ENCODE measurements around the gene DPT.

The DPT gene

DNA sequence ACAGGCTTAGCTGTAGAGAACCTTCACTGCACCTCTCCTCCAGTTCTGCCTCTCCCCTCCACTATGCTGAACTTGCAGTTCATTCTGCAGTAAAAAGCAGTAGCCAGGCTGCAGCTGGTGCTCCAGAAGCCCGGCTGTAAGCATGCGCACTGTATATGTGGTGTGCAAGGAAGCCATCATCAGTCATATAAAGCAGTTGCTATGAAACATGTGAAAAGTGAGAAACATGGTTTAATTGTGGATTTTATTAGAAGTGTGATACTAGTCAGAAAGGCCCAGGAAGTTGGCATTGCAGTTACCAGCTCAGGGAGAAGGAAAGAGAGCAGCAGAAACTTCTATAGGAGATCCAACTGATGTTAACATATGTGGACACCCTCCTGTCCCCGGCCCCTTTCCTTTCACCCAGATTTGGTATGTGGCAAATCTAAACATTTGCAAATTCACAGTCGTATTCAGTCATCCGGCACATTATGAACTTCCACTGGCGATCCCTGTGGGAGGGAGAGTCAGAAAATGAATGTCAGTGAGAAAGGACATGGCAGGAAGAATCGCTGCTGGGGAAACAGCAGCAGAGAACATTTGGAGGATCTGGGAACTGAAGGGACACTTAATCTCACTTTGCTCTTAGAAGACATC lies 32.8 kb downstream of the DPT start:
- H3K27me3 ChIP-seq (ENCODE audit: control insufficient read depth, insufficient read depth, low read length) = no peaks in the 10 kb centered on the region
- H3K4me3 ChIP-seq (ENCODE audit: low read length) = no peak overlapping the region
- H3K27ac ChIP-seq (ENCODE audit: low read length) = no peak overlapping the region
- no peaks in the 10 kb centered on the region for H3K4me1 ChIP-seq (ENCODE audit: control insufficient read depth, low read depth, low read length)
- no peak overlapping the region for H3K9ac ChIP-seq (ENCODE audit: low read length)
- no peaks in the 10 kb centered on the region for H3K9me3 ChIP-seq (ENCODE audit: control insufficient read depth, low read depth, low read length)
- H3K36me3 ChIP-seq (ENCODE audit: control insufficient read depth, low read depth, low read length) = no peaks in the 10 kb centered on the region

DNA sequence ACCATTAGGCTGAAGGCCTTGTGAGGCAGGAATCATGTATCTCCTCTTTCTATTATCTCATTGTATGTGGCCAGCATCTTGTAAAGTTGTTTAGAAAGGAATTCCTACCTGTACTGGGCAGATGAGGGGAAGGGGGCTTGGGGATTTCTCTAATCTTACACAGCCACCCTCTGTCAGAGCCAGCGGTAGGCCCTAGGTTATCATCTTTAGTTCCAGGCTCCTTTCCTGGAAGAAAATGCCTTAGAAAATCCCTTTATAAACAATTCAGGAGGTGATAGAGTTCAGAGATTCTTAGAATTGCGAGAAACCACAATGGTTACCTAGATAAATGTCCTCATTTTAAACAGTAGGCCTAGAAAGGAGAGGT lies 35.2 kb downstream of the DPT start:
- Histone ChIP-seq H3K9me3 (ENCODE audit: control insufficient read depth, low read depth, low read length) (no peaks in the 10 kb centered on the region), H3K9ac (ENCODE audit: low read length) (no peak overlapping the region), H3K4me1 (ENCODE audit: control insufficient read depth, low read depth, low read length) (no peaks in the 10 kb centered on the region), H3K36me3 (ENCODE audit: control insufficient read depth, low read depth, low read length) (no peaks in the 10 kb centered on the region), H3K27ac (ENCODE audit: low read length) (no peak overlapping the region), H3K27me3 (ENCODE audit: control insufficient read depth, insufficient read depth, low read length) (no peaks in the 10 kb centered on the region), H3K4me3 (ENCODE audit: low read length) (no peak overlapping the region)

DNA sequence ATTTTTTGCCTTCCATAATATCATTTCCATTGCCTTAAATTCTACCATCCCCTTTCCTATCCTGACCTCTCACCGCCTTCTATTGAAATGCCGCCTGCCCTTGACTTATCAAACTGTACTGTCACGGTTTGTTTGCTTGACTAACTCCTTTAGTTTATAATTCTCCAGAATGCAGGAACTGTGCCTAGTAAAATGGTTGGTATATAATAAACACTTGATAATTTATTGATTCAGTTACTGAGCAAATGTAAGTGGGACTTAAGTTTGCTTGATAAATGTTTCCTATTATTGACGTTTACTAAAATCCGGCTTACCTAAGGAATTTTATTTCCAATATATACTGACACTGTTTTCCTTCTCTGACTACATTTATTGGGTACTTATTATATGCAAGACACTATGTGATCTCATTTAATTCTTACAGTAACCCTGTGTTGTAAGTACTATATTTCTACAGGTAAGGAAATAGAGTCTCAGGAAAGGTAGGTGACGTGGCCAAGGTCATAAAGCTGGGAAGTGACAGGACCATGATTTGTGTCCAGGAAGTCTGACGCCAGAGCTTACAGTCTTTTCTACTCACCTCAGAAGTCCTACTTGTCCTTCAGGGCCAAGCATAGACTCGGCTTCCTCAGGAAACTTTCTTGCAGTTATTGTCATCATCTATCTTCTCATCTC lies 35.7 kb downstream of the DPT start:
- Histone ChIP-seq H3K27ac (ENCODE audit: low read length) (no peak overlapping the region), H3K4me1 (ENCODE audit: control insufficient read depth, low read depth, low read length) (no peaks in the 10 kb centered on the region), H3K9ac (ENCODE audit: low read length) (no peak overlapping the region), H3K36me3 (ENCODE audit: control insufficient read depth, low read depth, low read length) (no peaks in the 10 kb centered on the region), H3K9me3 (ENCODE audit: control insufficient read depth, low read depth, low read length) (no peaks in the 10 kb centered on the region), H3K4me3 (ENCODE audit: low read length) (no peak overlapping the region), H3K27me3 (ENCODE audit: control insufficient read depth, insufficient read depth, low read length) (no peaks in the 10 kb centered on the region)

DNA sequence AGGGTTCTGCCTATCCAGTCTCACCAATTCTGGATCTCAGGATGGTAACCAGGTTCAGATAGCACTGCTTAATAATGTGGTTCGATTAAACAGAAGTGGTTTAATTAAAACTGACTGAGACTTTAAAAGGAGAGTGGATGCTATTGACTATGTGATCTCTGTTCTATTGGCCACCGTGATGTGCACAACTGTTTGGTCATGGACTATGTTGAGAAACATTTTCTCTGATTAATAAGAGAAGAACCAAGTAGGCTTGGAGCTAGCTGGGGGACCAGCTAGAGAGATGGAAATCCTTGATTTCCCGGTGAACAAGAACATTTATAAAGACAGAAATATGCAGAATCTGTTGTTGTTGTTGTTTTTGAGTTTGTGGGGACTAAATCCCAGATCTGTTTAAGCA lies 36.5 kb downstream of the DPT start:
- Histone ChIP-seq H3K9me3 (ENCODE audit: control insufficient read depth, low read depth, low read length) (no peaks in the 10 kb centered on the region), H3K27ac (ENCODE audit: low read length) (no peak overlapping the region), H3K4me3 (ENCODE audit: low read length) (no peak overlapping the region), H3K9ac (ENCODE audit: low read length) (no peak overlapping the region), H3K27me3 (ENCODE audit: control insufficient read depth, insufficient read depth, low read length) (no peaks in the 10 kb centered on the region), H3K36me3 (ENCODE audit: control insufficient read depth, low read depth, low read length) (no peaks in the 10 kb centered on the region), H3K4me1 (ENCODE audit: control insufficient read depth, low read depth, low read length) (no peaks in the 10 kb centered on the region)

DNA sequence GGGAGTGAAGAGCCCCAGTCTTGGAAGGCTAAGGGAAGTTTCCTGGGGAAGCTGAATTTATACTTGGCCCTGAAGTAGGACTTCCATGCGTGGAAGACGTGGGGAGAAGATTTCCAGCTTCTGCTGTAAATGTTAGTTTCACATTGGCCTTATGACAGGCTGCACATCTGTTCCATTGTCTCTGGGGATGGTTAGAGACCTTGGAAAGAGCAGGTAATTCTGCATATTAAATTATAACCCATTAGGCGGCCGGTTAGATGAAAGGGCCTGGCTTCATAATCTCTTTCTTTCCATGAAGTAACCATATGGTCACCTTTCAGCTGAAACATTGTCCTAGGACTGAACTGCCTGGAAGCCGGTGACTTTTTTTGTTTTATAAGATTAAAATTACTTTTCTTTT lies 37.5 kb downstream of the DPT start:
- no peak overlapping the region for H3K9ac ChIP-seq (ENCODE audit: low read length)
- no peaks in the 10 kb centered on the region for H3K4me1 ChIP-seq (ENCODE audit: control insufficient read depth, low read depth, low read length)
- no peaks in the 10 kb centered on the region for H3K36me3 ChIP-seq (ENCODE audit: control insufficient read depth, low read depth, low read length)
- H3K4me3 ChIP-seq (ENCODE audit: low read length) = no peak overlapping the region
- H3K27me3 ChIP-seq (ENCODE audit: control insufficient read depth, insufficient read depth, low read length) = no peaks in the 10 kb centered on the region
- no peak overlapping the region for H3K27ac ChIP-seq (ENCODE audit: low read length)
- no peaks in the 10 kb centered on the region for H3K9me3 ChIP-seq (ENCODE audit: control insufficient read depth, low read depth, low read length)

DNA sequence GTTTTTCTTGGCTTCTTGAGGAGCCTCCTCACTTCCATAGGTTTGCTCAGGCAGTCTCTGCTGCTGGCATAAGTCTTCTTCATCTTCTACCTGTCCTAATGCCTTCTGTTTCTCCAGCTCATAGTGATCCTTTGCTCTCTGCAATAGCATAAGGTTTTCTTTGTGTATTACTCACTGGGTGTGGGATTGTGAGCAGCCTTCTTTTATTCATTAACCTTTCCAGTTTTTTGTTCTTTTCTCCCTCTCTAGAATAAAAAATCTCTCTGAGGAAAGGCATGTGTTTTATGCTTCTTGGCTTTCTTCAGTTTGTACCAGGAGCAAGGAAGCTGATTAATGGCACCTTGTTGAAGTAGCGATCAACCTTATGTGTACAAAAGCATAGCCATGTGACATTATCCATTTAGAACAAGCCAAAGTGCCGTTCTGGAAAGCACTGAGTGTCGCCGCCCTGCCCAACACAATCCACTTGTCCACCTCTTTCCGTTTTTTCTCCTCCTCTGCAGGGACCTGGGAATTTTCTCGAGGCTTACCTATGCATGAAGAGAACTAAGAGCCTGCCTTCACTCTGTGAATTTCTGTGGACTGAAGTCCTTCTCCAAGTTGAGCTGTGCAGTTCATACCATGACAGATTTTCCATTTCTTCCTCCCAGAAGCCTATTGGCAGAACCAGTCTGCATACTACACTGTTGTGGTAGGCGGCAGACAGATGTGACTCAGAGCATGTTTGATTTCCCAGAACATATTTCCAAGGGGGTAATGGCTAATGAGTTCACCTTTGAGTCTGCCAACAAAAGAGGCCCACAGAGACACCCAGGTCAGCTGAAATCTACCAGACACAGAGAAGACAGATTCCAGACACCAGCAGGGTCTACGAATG lies 39.0 kb downstream of the DPT start:
- no peak overlapping the region for H3K9ac ChIP-seq (ENCODE audit: low read length)
- no peak overlapping the region for H3K4me3 ChIP-seq (ENCODE audit: low read length)
- no peaks in the 10 kb centered on the region for H3K9me3 ChIP-seq (ENCODE audit: control insufficient read depth, low read depth, low read length)
- H3K36me3 ChIP-seq (ENCODE audit: control insufficient read depth, low read depth, low read length) = no peaks in the 10 kb centered on the region
- no peak overlapping the region for H3K27ac ChIP-seq (ENCODE audit: low read length)
- H3K4me1 ChIP-seq (ENCODE audit: control insufficient read depth, low read depth, low read length) = no peaks in the 10 kb centered on the region
- H3K27me3 ChIP-seq (ENCODE audit: control insufficient read depth, insufficient read depth, low read length) = no peaks in the 10 kb centered on the region

DNA sequence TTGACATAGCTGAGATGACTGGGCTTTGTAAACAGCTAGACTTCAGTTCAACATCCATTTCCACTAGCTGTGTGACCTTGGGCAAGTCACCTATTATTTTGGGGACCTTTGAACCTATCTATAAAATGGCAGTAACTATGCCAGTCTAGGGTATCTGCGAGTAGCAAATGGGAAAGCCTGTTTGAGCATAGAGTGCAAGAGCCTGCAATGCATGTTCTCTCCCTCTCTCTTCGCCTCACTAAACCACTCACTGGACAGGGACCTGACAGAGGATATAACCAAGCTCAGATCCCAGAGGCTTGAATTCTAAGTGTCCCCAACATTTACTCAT lies 39.7 kb downstream of the DPT start:
- H3K9ac ChIP-seq (ENCODE audit: low read length) = no peak overlapping the region
- H3K27me3 ChIP-seq (ENCODE audit: control insufficient read depth, insufficient read depth, low read length) = no peaks in the 10 kb centered on the region
- no peaks in the 10 kb centered on the region for H3K36me3 ChIP-seq (ENCODE audit: control insufficient read depth, low read depth, low read length)
- no peak overlapping the region for H3K27ac ChIP-seq (ENCODE audit: low read length)
- no peak overlapping the region for H3K4me3 ChIP-seq (ENCODE audit: low read length)
- H3K4me1 ChIP-seq (ENCODE audit: control insufficient read depth, low read depth, low read length) = no peaks in the 10 kb centered on the region
- H3K9me3 ChIP-seq (ENCODE audit: control insufficient read depth, low read depth, low read length) = no peaks in the 10 kb centered on the region

DNA sequence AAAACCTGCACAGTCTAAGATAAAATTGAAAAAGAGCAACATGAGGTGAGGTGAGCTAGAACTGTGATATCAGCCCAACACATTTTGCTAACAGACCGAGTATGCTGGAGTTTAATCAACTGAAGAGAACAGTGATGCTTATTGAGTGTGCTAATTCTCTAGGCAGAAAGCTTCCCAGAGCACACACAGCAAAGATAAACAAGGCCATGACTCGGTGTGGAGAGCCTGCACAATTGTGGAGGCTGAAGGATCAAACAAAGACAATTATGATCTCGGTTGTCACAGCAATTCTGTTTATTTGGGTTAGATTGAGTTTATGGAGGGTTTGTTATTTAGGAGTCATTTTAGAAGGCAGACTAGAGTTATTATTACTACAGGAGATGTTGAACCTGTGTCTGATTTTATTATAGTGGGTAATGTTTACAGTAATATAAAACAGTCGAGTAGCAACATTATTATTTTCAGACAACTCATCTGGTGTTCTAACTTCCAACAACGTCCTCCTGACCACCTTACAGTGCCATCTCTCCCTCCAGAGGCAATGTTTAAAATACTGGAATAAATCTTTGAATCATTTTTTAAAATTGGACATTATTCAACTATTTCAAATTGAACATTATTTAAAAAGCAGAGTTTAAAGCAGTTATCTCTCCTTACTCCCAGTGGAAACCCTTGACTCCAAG lies 40.2 kb downstream of the DPT start:
- no peak overlapping the region for H3K4me3 ChIP-seq (ENCODE audit: low read length)
- no peaks in the 10 kb centered on the region for H3K9me3 ChIP-seq (ENCODE audit: control insufficient read depth, low read depth, low read length)
- no peaks in the 10 kb centered on the region for H3K4me1 ChIP-seq (ENCODE audit: control insufficient read depth, low read depth, low read length)
- no peaks in the 10 kb centered on the region for H3K36me3 ChIP-seq (ENCODE audit: control insufficient read depth, low read depth, low read length)
- H3K27ac ChIP-seq (ENCODE audit: low read length) = no peak overlapping the region
- H3K27me3 ChIP-seq (ENCODE audit: control insufficient read depth, insufficient read depth, low read length) = no peaks in the 10 kb centered on the region
- no peak overlapping the region for H3K9ac ChIP-seq (ENCODE audit: low read length)

DNA sequence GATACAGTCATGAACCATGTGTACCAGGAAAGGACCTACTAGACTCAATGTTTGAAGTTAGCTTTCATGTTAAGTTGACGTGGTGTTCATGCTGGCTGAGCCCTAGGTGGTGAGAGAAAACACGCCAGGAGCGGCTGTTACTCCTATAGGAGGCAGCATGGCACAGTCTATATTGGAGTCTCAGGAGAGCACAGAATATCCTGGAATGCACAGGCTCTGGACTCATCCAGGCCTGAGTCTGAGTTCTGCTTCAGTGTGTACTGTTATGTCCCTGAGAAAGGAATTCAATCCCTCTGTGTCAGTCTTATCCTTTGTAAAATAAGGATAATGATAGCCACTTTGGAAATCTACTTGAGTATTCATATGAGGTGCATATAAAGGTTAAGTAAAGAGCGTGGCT lies 41.2 kb downstream of the DPT start:
- Histone ChIP-seq H3K36me3 (ENCODE audit: control insufficient read depth, low read depth, low read length) (no peaks in the 10 kb centered on the region), H3K9ac (ENCODE audit: low read length) (no peak overlapping the region), H3K27me3 (ENCODE audit: control insufficient read depth, insufficient read depth, low read length) (no peaks in the 10 kb centered on the region), H3K4me3 (ENCODE audit: low read length) (no peak overlapping the region), H3K9me3 (ENCODE audit: control insufficient read depth, low read depth, low read length) (no peaks in the 10 kb centered on the region), H3K27ac (ENCODE audit: low read length) (no peak overlapping the region), H3K4me1 (ENCODE audit: control insufficient read depth, low read depth, low read length) (no peaks in the 10 kb centered on the region)

DNA sequence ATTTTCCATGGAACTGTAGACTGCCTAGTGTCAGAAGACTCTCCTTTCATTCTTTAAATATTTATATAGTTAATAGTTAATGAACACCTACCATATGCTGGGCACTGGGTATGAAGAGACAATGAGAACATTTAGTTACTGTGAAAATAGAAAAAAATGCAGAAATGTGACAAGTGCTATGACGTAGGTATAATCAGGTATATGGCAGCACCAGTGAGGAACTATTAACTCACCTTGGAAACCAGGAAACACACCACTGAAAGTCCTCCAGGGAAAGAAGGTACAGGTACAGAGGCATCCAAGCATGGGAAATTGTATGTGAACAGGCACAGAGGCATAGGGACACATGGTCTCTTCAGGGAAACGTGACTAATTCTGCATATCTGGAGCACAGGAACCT lies 42.3 kb downstream of the DPT start:
- Histone ChIP-seq H3K4me1 (ENCODE audit: control insufficient read depth, low read depth, low read length) (no peaks in the 10 kb centered on the region), H3K9ac (ENCODE audit: low read length) (no peak overlapping the region), H3K27ac (ENCODE audit: low read length) (no peak overlapping the region), H3K4me3 (ENCODE audit: low read length) (no peak overlapping the region), H3K27me3 (ENCODE audit: control insufficient read depth, insufficient read depth, low read length) (no peaks in the 10 kb centered on the region), H3K36me3 (ENCODE audit: control insufficient read depth, low read depth, low read length) (no peaks in the 10 kb centered on the region), H3K9me3 (ENCODE audit: control insufficient read depth, low read depth, low read length) (no peaks in the 10 kb centered on the region)

DNA sequence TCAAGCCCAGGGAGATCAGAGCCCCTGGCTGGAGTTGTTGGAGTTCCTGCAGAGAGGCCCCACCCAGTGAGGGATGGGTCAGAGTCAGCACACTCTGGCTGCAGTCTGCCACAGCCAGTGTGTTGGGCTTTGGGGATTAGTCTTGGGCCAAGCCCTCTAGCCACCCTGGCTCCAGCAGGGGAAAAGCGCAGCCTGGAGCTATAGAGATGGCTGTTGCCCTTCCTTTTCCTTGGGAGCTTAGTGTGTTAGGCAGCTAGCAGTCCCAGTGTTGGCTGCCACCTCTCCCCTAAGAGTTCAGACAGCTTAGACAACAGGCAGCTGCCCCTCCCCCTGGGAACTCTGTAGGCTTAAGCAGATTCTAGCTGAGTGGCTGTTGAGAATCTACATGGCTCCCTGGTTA lies 45.1 kb downstream of the DPT start:
- Histone ChIP-seq H3K36me3 (ENCODE audit: control insufficient read depth, low read depth, low read length) (no peaks in the 10 kb centered on the region), H3K27ac (ENCODE audit: low read length) (no peak overlapping the region), H3K4me1 (ENCODE audit: control insufficient read depth, low read depth, low read length) (no peaks in the 10 kb centered on the region), H3K9me3 (ENCODE audit: control insufficient read depth, low read depth, low read length) (no peaks in the 10 kb centered on the region), H3K27me3 (ENCODE audit: control insufficient read depth, insufficient read depth, low read length) (no peaks in the 10 kb centered on the region), H3K9ac (ENCODE audit: low read length) (no peak overlapping the region), H3K4me3 (ENCODE audit: low read length) (no peak overlapping the region)
